Loucy (cell line): ENCODE results near the gene ADAMTS5.

Experiments used
- H2AFZ ChIP-seq: fragments of 200-600 bp; sonication (generic); 2 replicates; pipeline ENCODE4 v1.6.0; 2016; ENCODE audit warnings: antibody characterized with exemption, mild to moderate bottlenecking, low read length, moderate library complexity
- H3F3A ChIP-seq: fragments of 200-600 bp; 2 replicates; pipeline ENCODE4 v1.6.0; 2016; ENCODE audit warnings: antibody characterized with exemption, low read depth, mild to moderate bottlenecking
- H3K27me3 ChIP-seq: fragments of 200-600 bp; sonication (generic); 2 replicates; pipeline ENCODE4 v1.6.1; 2014; ENCODE audit warnings: low read length, mild to moderate bottlenecking; ENCODE audit not compliant: insufficient read depth, poor library complexity, severe bottlenecking
- H3K36me3 ChIP-seq: fragments of 200-600 bp; sonication (generic); 2 replicates; pipeline ENCODE4 v1.6.1; 2016; ENCODE audit warnings: low read length; ENCODE audit not compliant: insufficient read depth
- H3K4me1 ChIP-seq: fragments of 200-600 bp; sonication (generic); 2 replicates; pipeline ENCODE4 v1.5.1; 2014; ENCODE audit warnings: low read length, mild to moderate bottlenecking; ENCODE audit not compliant: insufficient read depth, poor library complexity, severe bottlenecking
- H3K4me2 ChIP-seq: fragments of 200-600 bp; sonication (generic); 2 replicates; pipeline ENCODE4 v1.6.0; 2014; ENCODE audit warnings: antibody characterized with exemption, low read length, low read depth, mild to moderate bottlenecking; ENCODE audit not compliant: poor library complexity, severe bottlenecking
- H3K4me3 ChIP-seq: fragments of 200-600 bp; sonication (generic); 2 replicates; pipeline ENCODE4 v1.5.1; 2014; ENCODE audit warnings: low read length, mild to moderate bottlenecking, mixed read lengths; ENCODE audit not compliant: poor library complexity, severe bottlenecking
- H3K79me2 ChIP-seq: fragments of 200-600 bp; sonication (generic); 2 replicates; pipeline ENCODE4 v1.6.1; 2014; ENCODE audit warnings: low read length; ENCODE audit not compliant: insufficient read depth
- H3K9ac ChIP-seq: fragments of 200-600 bp; sonication (generic); 2 replicates; pipeline ENCODE4 v1.6.0; 2014; ENCODE audit warnings: mild to moderate bottlenecking, low read depth, low read length, moderate library complexity; ENCODE audit not compliant: poor library complexity, severe bottlenecking
- H3K9me2 ChIP-seq: fragments of 200-600 bp; sonication (generic); replicated peaks from 2 replicates; pipeline ENCODE4 v1.6.1; 2016; ENCODE audit warnings: low read depth, low read length, mixed read lengths
- H3K9me3 ChIP-seq: fragments of 200-600 bp; sonication (generic); 2 replicates; pipeline ENCODE4 v1.6.1; 2014; ENCODE audit warnings: mild to moderate bottlenecking, antibody characterized with exemption, low read length, low read depth; ENCODE audit not compliant: insufficient read depth
- H4K20me1 ChIP-seq: fragments of 200-600 bp; sonication (generic); 2 replicates; pipeline ENCODE4 v1.6.0; 2014; ENCODE audit warnings: antibody characterized with exemption, low read length, mild to moderate bottlenecking; ENCODE audit not compliant: insufficient read depth, poor library complexity, severe bottlenecking
- EZH2phosphoT487 ChIP-seq: fragments of 200-600 bp; IDR thresholded peaks from 2 replicates; pipeline ENCODE4 v1.6.1; 2018; ENCODE audit warnings: antibody characterized with exemption, mild to moderate bottlenecking, moderate library complexity, borderline replicate concordance
- TF ChIP-seq, protein P1 (sequence below): fragments of 200-600 bp; sonication (generic); conservative IDR thresholded peaks from 2 replicates; pipeline ENCODE4 v1.5.1; 2014; ENCODE audit warnings: mild to moderate bottlenecking, antibody characterized with exemption, low read length

Gene ADAMTS5

DNA sequence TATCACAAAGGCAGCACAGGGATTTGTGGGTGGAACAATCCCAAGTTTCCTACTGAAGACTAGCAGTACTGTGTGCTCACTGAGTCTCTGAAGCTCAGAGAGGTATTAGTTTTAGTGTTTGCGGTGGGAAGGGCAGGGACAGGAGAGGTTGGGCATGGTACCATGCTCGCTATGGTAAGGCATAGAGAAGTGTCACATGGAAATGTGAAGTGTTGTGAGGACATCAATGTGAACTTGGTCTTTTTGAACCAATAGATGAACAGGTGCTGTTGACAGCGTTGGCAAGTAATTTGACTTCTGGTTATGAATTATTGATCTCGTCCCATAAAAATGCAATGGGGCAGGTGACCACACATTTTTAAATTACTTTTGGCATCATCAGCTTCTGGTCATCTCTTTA is 65.9 kb downstream of the ADAMTS5 start:
- TF ChIP-seq, protein P1, sequence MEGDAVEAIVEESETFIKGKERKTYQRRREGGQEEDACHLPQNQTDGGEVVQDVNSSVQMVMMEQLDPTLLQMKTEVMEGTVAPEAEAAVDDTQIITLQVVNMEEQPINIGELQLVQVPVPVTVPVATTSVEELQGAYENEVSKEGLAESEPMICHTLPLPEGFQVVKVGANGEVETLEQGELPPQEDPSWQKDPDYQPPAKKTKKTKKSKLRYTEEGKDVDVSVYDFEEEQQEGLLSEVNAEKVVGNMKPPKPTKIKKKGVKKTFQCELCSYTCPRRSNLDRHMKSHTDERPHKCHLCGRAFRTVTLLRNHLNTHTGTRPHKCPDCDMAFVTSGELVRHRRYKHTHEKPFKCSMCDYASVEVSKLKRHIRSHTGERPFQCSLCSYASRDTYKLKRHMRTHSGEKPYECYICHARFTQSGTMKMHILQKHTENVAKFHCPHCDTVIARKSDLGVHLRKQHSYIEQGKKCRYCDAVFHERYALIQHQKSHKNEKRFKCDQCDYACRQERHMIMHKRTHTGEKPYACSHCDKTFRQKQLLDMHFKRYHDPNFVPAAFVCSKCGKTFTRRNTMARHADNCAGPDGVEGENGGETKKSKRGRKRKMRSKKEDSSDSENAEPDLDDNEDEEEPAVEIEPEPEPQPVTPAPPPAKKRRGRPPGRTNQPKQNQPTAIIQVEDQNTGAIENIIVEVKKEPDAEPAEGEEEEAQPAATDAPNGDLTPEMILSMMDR: no peak
- TF ChIP-seq EZH2phosphoT487: no peak
- Histone ChIP-seq H3K9me3 (no peaks in the 10 kb centered on the region; the same call in 1 of the 2 replicates), H3K27me3 (no peaks in the 10 kb centered on the region), H3K79me2 (no peaks in the 10 kb centered on the region), H3K36me3 (no peaks in the 10 kb centered on the region), H3K4me2 (no peak overlapping the region), H3F3A (no peaks in the 10 kb centered on the region), H3K9ac (no peak overlapping the region), H3K4me3 (no peak overlapping the region), H3K4me1 (no peaks in the 10 kb centered on the region), H4K20me1 (no peaks in the 10 kb centered on the region), H2AFZ (no peak overlapping the region), H3K9me2 (no peaks in the 10 kb centered on the region)

DNA sequence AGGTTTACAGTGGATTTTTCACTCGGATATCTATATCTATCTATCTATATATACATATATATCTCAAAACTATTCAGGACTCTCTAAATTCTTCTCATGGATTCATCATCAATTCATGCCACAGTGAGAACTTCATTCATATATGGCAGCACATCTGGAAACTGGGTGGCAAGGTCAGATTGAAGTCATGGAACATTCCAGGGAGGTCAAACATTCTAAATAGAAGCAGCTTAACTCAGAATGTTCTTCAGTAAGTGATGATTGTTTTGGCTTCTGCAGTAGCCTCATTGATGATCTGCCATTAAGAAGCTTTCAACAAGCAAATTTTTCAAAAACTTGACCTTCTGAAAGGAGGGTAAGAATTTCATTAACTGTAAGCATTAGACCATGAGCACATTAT is 74.7 kb downstream of the ADAMTS5 start:
- Histone ChIP-seq H3F3A (no peaks in the 10 kb centered on the region), H3K36me3 (no peaks in the 10 kb centered on the region), H3K4me1 (no peaks in the 10 kb centered on the region), H3K9ac (no peak overlapping the region), H3K27me3 (no peaks in the 10 kb centered on the region), H3K4me2 (no peak overlapping the region), H3K79me2 (no peaks in the 10 kb centered on the region), H4K20me1 (no peaks in the 10 kb centered on the region), H3K9me2 (no peaks in the 10 kb centered on the region), H2AFZ (no peak overlapping the region), H3K9me3 (no peaks in the 10 kb centered on the region), H3K4me3 (no peak overlapping the region)
- TF ChIP-seq, protein P1: no peak
- TF ChIP-seq EZH2phosphoT487: no peak

DNA sequence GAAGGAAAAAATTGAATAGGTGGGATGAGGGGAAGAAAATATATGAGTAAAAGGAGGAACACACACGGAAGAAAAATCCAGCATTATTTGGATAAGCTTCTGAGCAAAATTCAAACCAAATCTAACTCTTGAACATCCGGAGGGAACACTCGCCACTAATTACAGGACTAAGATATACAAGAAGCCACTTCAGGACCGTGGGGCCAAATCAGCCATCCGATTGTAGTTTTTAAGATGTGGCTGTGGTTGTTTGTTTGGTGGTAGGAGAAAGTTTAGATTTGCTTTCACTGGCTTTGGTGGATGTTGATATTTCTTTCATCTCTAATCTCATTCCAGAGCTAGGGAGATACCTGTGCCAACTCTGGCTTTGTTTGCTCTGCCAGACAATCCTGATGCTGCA is 78.0 kb downstream of the ADAMTS5 start:
- no peaks in the 10 kb centered on the region for H3K79me2 ChIP-seq
- H3K4me3 ChIP-seq: no peak overlapping the region
- TF ChIP-seq EZH2phosphoT487: no peak
- TF ChIP-seq, protein P1: no peak
- no peaks in the 10 kb centered on the region for H3K9me2 ChIP-seq
- H3K9ac ChIP-seq: no peak overlapping the region
- H3F3A ChIP-seq: no peaks in the 10 kb centered on the region
- no peaks in the 10 kb centered on the region for H3K27me3 ChIP-seq
- no peak overlapping the region for H3K4me2 ChIP-seq
- no peaks in the 10 kb centered on the region for H3K4me1 ChIP-seq
- H3K36me3 ChIP-seq: no peaks in the 10 kb centered on the region
- H3K9me3 ChIP-seq: no peaks in the 10 kb centered on the region
- no peak overlapping the region for H2AFZ ChIP-seq
- no peaks in the 10 kb centered on the region for H4K20me1 ChIP-seq
